ENCODE data around the gene CDH23.

The CDH23 gene

DNA sequence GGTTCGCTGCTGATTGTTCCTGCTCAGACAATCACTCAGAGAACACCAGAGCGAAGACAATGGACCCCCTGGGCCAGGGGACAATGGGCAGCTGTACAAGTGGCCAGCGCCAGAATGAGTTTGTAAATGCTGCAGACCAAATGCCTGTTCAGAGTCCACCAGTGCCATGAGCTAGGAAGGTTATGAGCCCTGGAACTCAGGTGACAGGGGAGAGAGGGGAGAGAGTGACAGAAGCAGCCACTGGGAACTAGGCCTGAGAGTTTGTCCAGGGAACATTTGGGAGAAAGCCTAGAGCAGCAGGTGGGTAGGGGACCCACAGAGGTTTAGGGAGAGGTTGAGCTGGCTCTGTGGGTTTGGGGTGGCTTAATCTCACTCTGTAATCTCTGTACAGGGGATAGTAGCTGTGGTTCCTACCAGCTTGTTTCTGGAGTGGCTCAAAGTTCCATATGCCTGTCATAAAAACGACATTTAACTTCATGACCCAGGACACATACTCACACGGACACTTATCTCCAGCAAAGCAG is 262.5 kb downstream of the CDH23 start:
- DNase-seq (ENCODE audit: low read depth in 2 of 2), result no peak

GRCh38 chr10:71659737-71660136 is 263.0 kb downstream of the CDH23 start:
- no peak for DNase-seq (ENCODE audit: low read depth in 2 of 2)

GRCh38 chr10:71660313-71660712 is 263.6 kb downstream of the CDH23 start:
- DNase-seq (ENCODE audit: low read depth in 2 of 2), result no peak

DNA sequence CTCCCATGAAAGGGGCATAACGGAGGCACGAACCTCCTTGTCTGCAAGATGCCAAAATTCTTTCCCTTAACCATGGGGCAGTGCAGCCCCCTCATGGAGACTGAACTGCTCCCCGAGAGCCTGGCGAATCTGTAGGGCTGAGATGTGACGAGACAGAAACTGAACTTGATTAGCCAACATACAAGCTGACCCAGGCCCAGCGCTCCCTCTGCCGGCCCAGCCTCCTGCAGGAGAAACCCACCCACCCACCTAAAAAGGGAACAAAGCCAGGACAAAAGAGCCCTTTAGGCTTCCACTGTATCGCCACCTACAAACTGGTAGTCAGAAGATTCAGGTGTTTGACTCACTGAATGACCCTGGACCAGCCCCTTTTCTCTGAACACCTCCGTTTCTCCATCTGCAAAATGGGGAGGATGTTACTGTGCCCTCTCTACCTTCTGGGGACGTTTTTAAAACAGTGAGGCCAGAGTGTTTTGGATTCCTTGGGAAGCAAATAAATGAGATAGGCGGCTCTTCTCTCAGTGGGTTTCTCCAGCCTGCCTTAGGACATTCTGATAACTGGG is 264.4 kb downstream of the CDH23 start:
- DNase-seq (ENCODE audit: low read depth in 2 of 2), result no peak

DNA sequence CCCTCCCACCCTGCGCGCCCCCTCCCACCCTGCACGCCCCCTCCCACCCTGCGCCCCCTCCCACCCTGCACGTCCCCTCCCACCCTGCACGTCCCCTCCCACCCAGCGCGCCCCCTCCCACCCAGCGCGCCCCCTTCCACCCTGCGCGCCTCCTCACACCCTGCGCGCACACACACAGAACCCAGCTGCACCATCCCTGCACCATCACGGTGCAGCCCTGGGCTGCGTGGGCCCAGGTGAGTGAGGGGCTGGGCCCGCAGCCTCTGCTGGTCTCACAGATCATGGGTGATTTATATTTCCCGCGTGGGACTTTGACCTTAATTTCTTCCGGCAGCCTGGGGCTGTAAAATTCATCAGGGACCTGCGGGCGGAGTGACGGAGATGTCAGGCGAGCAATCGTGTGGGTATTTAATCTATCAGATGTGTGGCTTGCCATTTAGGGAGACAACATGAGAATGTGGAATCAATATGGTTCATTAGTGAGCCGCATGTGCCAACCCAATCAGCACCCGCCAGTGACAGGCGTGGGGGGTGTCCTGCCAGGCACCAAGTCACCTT is 265.1 kb downstream of the CDH23 start:
- DNase-seq (ENCODE audit: low read depth in 2 of 2), result no peak

- DNase-seq (ENCODE audit: low read depth in 2 of 2), result no peak
Observed at GRCh38 chr10:71663311-71663710, 266.6 kb downstream of the CDH23 start.

DNA sequence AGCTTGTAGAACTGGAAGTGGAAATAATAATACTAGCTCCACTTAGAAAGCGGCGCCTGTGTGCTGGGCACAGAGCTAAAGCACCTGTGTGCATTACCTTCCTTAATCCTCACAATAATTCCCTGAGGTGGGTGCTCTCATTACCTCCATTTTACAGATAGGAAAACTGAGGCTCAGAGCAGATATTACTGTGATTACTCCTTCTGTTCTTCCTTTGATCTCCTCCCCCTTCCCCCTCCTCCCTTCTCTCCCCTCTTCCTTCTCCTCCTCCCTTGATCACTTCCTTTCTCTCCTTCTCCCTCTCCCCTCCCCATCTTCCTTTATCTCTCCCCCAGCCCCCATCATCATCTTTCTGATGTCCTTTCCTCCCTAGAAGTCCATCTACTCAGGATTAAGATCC is 267.9 kb downstream of the CDH23 start:
- no peak for DNase-seq (ENCODE audit: low read depth in 2 of 2)

DNA sequence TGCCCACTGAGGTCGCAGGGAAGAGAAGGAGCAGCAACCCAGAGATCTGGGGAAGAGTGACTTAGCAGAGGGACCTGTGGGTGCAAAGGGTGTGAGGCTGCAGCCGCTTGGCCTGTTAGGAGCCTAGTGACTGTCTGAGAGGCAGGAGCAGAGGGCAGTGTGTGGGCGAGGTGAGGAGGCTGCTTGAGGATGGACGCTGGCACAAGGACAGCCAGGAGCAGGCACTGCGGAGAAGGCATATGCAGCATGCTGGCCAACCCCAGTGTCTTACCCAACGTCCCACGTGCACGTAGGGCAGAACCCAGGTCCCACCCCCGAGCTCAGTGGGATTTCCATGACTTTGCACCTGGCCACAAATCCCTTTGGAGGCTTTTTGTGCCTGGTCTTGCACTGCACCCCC is 268.7 kb downstream of the CDH23 start:
- DNase-seq (ENCODE audit: low read depth in 2 of 2), result no peak

DNA sequence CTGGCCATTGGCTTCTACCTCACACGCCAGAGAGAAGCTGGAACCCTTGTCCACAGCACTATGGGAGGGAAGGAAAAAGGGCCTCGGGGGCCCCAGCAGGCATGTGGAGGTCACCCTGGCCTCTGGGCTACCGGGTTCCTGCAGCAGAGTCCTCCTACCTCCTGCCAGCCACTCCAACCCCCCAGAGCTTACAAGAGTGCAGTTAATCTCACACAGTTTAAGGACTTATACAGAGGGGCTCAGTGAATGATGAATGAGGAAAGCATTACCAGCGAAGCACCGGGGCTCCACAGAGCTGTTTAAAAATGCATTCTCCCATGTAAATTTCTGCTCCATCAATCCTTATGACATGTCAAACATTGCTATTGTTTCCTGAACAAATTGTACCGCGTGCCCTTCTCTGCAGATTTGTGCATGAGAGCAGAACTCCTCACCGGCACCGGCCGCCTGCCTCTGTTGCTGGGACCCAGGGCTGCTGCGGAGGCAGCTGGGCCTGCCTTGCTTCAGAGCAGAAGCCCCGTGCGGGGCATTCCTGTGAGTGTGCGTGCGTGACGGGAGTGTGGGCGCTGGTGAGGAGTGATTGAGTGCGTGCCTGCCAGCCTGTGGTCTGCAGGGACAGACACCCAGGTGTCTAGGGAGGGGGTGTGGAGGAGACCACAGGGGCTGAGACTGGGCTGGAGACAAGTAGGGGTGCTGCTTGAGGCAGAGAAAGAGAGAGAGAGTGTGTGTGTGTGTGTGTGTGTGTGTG is 270.1 kb downstream of the CDH23 start:
- no peak for DNase-seq (ENCODE audit: low read depth in 2 of 2)

- DNase-seq (ENCODE audit: low read depth in 2 of 2), result no peak
Observed at GRCh38 chr10:71667387-71667752, 270.6 kb downstream of the CDH23 start.

- DNase-seq (ENCODE audit: low read depth in 2 of 2), result no peak
Observed at GRCh38 chr10:71671994-71672946, 275.6 kb downstream of the CDH23 start.

- no peak for DNase-seq (ENCODE audit: low read depth in 2 of 2)
Observed at GRCh38 chr10:71675295-71675970, 278.7 kb downstream of the CDH23 start.

DNA sequence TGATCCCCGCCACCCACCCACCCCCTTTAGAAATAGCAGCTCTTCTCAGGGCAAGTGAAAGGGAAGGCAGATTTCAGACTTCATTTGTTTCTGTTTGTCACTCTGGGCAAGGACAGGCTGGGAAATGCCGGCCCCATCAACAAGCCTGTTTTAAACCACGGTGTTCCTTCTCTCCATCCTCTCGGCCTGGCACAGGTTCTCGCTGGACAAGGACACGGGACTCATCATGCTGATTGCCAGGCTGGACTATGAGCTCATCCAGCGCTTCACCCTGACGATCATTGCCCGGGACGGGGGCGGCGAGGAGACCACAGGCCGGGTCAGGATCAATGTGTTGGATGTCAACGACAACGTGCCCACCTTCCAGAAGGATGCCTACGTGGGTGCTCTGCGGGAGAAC is 280.5 kb downstream of the CDH23 start:
- no peak for DNase-seq (ENCODE audit: low read depth in 2 of 2)

- DNase-seq (ENCODE audit: low read depth in 2 of 2), result no peak
Observed at GRCh38 chr10:71678057-71678805, 281.5 kb downstream of the CDH23 start.

DNA sequence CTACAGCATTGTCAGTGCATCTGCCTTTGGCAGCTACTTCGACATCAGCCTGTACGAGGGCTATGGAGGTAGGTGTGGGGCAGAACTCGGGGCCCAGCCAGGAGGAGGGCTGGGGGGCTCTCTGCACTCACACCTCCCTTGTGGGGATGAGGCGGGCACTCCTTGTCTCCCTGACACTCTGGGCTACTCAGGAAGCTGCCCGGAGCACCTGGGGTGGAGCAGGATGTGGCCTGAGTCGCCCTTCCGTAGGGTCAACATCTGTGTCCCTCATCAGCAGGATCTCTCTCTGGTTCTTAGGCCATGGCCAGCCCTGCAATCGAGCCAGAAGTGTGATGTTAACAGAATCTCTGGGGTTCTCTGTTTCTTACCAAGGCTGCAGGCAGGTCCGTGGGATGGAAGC is 282.7 kb downstream of the CDH23 start:
- no peak for DNase-seq (ENCODE audit: low read depth in 2 of 2)

GRCh38 chr10:71681977-71682376 is 285.3 kb downstream of the CDH23 start:
- no peak for DNase-seq (ENCODE audit: low read depth in 2 of 2)

DNA sequence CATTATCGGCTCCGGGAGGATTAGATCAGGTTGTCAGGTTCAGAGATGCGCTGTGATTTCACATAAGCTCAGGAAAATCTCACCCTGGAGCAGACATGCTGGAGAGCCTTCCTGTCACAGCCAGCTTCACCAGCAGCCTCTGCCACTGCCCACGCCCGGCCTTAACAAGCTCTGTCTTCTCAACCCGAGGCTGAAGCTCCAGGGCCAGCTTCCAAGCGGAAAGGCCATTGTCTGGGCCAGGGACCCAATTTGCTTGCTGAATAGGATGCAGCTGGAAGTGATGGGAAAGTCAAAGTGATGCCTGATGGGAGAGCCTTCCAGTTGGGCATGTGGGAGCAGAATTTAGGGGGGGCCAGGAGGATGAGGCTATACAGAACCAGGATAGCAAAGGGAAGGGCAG is 286.6 kb downstream of the CDH23 start:
- no peak for DNase-seq (ENCODE audit: low read depth in 2 of 2)

- DNase-seq (ENCODE audit: low read depth in 2 of 2), result no peak
Observed at GRCh38 chr10:71684356-71685173, 287.8 kb downstream of the CDH23 start.

GRCh38 chr10:71685554-71686232 is 289.0 kb downstream of the CDH23 start:
- no peak for DNase-seq (ENCODE audit: low read depth in 2 of 2)

Data from stimulated activated CD8-positive, alpha-beta memory T cell treated with anti-CD3 and anti-CD28 coated beads, Interleukin-2, amount 100 ng/mL, for 48 hours (primary cell).